Left lobe of liver (tissue), 2 donors: Measurements from ENCODE around the gene DOK6. TPM values are rescaled to one million over a fixed set of nuclear protein-coding genes. Genes with fewer than 3 reads are reported as not detected.

ENCODE experiments used
- ATAC-seq: fragments of 200-7000 bp; cut with Tn5 transposase; one replicate; pipeline ENCODE4 v1.9.1; 2020; ENCODE audit warnings: mild to moderate bottlenecking, moderate library complexity
- DNase-seq: peaks from one replicate; pipeline ENCODE4 v3.0.0-alpha.2; 2020; ENCODE audit warnings: low spot score
- total RNA-seq: library from RNA; stranded (reverse); gene quantifications from one replicate; pipeline ENCODE4 v1.2.1, GENCODE V29; 2021
- donor health status: DM: no; HTN: no; CAD: no; lungs with moderate emphysema.
- donor health status: DM: no; HTN: yes; CAD: no.

DOK6 gene
- total RNA-seq, 1 donor from 2014 or later: 2.4 TPM

DNA sequence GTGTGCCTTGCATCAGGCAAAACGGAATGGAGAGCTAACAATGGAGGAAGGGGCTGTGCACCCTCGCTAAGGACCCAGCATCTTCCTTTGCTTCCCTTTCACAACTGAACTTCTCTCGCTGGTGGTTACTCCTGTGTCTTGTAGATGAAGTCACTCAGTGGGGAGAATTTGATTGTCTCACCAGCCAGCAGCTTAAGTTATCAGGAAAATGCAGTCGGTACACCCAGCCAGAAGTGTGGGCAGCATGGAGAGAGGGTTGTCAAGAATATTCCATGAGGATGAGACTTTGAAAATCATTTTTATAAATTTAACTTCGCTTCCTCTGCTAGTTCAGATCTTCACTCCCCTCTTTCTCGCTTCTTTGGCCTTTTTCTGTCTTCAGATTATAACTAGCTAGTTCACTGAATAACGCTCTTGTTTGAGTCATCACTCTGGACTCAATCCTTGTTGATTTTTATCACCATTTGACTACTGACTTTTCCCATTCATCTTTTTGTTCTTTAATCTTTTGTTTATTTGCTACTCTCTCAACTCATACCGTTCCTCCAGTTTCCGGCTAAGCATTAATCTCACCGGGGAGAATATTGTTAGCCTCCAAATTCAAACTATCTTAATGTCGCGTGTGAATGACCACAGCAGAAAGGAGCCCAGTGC, 325.3 kb downstream of the DOK6 start:
- DNase-seq: no peak

DNA sequence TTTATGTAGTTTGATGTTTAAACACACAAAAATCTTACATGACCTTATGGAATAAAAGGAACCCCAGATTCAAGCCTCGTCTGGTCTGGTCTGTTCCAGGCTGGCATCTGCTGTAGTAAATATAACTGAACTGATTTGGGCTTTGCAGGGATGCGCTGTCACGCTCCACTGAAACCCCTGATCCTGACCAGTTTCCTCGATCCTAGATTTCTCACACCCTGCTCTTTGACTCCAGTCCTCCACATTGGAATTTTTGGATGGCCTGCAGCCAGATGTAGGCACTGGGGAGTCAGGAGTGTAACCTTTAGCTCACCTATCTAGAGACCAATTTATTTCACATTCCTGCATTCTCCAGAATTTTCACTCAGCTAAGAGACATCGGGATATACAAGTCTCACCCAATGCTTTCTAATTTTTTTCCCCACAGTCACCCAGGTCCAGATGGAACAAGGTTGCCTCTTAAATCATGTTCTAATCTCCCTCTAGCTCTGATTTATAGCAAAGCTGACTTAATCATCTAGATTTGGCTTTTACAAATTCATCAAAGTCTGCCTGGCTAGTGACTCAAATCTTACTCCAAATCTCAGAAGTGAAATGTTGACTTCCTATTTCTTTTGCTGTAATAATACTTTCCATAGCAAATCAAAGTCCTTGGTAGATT, 327.4 kb downstream of the DOK6 start:
- no peak for ATAC-seq
- DNase-seq: no peak

More for the DNA sequence above, 325.3 kb downstream of the DOK6 start:
- no peak for ATAC-seq

DNA sequence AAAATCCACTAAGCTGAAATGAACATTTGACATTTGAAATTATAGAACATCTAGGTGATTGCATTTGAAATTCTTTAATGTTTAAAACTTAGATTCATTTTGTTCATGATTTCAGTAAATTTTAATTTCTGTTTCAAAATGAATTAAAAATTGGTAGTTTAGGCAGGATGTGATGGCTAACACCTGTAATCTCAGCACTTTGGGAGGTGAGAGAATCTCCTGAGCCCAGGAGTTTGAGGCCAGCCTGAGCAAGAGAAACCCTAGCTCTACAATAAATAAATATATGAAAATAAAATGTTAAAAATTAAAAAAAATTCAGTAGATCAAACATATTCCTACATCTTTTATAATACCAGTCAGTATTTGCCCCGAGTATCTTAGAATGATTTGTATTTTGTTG, 330.0 kb downstream of the DOK6 start:
- no peak for ATAC-seq
- DNase-seq: no peak

DNA sequence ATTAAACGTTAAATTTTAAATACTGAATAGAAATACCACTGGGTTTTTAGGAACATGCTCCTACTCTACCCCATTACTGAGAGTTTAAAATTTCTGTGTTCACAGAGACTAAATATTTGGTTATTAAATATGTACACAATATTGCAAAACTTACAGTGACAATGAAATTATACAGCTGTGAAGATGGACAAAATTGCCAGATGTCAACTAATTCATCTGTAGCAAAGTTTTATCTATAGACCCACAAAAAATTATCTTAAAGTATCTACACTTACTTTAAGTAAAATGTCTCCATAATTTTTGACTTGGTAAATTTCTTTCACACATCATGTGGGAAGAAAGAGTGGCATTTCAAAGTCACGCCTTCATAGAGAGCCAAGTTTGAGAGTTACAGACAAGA, 333.8 kb downstream of the DOK6 start:
- DNase-seq: no peak
- no peak for ATAC-seq

DNA sequence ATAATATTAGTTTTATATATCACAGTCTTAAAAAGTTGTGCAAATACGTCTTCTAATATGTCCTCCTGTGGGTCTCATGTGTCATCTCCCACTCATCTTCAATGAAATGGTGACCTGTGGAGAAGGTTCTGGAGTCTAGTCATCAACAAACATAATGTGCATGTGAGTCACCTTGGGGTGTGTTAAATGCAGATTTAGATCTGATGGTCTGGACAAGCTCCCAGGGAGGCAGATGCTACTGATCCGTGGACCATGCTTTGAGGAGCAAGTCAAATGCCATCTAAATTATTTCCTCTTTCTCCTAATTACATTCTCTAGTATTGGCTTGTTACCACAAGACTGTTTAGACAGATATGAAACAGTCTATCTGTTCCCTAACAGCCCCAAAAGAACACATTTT, 336.0 kb downstream of the DOK6 start:
- DNase-seq: no peak
- ATAC-seq: no peak

DNA sequence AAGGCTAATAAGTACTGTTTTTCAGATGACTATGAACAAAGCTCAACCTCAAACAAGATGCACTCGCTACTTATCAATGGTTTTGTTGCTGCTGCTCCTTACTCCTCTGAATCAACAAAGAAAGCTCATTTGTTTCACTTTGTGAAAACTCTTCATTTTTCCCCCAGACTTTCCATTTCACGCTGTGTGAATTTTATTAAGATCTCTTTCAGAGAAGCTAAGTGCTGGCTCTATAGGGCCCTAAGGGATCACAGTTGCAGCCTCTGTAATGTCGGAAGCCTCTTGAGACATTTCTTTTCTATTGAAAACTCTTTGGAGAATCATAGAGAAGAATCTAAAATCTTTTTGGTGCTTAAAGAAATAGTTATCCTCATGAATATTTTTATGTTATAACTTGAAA, 337.2 kb downstream of the DOK6 start:
- no peak for ATAC-seq
- no peak for DNase-seq

DNA sequence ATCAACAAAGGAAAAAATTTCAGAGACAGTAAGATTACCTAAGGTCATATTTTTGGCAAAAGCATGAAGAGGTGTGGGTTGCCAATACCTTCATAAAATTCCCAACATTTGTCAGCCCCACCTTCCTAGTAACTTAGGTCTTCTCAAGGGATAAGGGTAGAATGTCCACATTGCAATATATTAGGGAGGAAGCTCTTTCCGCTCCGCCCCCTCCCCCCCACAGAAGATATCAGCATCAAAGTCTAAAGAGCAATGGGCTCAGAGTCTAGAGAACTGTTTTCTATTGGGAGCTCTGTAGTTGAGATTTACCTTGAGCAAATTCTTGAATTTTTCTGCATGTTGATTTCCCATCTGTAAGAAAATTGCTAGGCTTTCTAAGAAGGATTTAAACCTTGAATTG, 346.7 kb downstream of the DOK6 start:
- DNase-seq (no peak), ATAC-seq (no peak)

DNA sequence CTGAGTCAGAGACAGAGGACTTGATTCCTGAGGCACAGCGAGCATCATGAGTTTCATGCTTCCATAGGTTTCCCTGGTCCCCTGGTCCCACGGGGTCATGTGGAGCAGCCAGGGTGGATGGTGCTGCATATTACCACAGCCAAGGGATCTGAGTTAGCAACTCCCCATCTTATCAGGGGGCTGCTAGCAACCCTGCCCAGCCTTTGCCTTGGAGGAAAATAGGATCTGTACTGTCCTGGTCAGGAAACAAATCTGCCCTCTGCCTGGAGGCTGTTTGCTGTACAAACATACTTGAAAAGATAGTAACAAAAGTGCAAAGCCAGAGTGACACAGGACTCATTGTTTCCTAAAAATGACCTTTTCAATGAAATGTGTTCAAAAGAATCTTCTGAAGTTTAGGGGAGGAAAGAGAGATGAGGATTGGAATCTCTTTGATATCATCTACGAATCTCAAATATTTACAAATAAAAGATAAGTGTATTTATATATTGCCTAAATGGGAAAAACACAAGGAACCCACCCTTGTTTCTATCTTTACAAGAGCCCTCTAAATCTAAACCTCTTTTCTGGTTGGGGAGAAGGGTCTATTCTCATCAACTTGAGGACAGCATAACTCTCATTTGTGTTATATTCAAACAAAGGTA, 352.2 kb downstream of the DOK6 start:
- ATAC-seq (no peak), DNase-seq (no peak)

DNA sequence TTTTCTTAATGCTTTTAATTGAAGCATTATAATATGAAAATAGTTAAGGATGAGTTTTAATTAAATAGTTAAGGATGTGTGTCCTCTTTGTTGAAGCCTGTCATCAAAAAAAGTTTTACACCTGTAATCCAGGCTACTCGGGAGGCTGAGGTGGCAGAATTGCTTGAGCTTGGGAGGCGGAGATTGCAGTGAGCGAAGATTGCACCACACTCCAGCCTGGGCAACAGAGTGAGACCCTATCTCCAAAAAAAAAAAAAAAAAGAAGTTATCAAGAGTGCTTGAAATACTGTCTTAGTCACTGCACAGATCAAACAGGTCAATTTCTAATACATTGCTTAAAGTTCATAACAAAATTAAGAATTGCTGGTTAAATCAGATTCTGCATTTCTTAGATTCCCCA, 353.4 kb downstream of the DOK6 start:
- ATAC-seq (no peak), DNase-seq (no peak)

DNA sequence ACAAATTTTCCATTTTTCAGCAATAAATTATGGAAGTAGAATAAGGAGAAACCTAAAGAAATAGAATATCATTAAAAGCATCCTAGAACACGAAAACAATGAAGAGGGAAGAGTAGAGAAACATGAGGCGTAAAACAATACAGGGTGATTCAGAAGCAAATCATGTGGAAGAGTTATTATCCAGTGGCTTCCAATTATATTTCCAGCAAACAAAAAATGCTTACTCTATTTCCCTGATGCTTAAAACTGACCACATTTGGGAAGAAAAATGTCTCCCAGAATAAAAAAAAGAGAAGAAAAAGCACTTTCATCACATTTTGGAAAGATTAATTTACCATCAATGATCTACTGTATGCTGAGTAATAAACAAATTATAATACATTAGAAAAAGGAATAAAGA, 354.4 kb downstream of the DOK6 start:
- DNase-seq (no peak), ATAC-seq (no peak)

DNA sequence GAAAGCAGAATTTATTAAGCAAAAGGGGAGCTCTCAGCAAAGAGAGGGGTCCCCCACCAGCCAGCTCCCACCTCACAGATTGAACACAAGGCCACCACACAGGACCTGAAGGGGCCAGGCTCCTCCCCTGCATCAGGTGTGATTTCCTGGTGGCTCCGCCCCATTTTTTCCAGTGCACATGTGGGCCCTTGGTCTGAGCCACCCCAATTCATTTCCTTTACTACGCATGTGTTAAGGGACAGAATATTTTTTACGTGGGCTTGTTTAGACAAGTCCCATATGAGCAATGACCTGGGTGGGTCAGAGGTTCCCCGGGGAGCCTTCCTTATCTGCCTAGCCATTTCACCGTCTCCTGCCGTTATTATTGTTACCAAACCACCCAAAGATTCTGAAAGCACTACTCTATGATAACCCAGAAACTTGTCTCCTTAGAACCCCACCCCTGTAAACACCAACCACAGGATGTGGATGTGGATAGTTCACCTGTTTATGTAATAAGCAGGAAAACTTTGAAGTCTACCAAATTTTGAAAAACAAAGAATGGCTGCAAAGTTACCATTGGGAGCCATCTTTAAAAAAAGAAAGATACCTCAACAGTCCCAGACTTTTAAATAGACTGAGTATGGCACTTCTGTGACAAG, 355.3 kb downstream of the DOK6 start:
- ATAC-seq (no peak), DNase-seq (no peak)

DNA sequence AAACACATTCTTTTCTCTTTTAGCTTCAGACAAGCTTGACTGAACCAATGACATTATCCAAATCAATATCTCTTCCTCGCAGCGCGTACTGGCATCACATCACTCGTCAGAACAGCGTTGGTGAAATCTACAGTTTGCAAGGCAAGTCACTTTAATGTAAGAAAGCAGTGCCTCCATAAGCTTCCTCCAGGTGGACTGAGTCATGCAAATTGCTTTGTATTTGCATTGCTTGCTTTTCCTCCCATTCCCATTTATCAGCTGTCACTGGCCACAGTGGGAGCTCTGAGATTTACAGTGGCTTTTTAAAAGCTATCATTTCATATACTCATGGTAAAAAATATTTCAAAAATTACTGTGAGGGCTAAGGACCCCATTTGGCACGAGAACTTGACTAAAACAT, 357.0 kb downstream of the DOK6 start:
- ATAC-seq (no peak), DNase-seq (no peak)

DNA sequence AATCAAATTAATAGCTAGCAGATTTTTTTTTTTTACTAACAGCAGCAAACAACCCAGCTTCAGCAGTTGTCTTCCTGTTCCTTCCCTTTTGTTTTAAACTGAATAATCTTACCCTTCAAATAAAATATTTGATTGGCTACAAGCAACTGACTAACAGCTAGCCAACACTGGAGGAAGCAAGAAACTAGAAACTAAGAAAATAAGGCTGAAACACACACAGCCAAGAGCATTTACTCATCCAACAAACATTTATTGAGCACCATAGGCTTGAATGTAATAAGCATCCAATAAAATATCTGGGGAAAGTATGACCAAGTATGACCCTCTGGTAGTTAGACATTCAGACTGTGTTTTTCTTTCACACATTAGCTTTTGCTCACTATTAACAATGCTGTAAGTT, 357.8 kb downstream of the DOK6 start:
- DNase-seq (no peak), ATAC-seq (no peak)

DNA sequence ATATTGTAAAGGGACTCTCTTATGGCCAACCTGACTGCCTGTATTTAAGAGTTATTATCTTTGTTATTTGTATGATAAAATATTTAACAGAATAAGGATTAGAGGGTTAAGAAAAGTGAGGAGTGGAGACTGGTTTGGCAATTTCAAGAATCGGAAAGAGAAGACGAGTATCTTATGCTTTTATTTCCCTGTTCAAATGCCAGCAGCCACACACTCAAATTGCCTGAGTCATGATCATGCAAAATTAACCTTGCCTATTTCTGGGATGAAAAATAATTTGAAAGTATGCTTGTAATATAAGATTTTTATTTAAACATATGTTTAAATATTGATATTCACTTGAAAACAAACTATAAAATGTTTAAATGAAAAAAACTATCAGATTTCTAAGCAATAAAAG, 358.4 kb downstream of the DOK6 start:
- DNase-seq: no peak
- ATAC-seq: no peak

DNA sequence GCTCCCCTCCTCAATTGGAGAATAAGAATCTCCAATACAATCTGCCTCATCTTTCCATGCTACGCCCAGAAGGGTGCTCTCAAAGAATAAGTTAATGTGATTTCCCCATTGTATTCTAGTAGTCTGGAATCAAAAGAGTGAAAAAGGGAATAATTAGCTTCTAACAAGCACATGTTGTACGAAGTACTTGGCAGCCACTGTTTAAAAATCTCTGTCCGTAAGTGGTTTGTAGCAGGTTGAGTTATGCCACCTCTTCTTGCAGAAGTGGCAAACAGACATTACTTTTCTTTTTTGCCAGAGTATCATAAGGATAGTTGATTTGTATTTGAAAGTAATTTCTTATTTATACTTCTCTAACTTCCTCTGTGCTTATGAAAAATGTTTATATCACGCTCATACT, 362.3 kb downstream of the DOK6 start:
- ATAC-seq (no peak), DNase-seq (no peak)

DNA sequence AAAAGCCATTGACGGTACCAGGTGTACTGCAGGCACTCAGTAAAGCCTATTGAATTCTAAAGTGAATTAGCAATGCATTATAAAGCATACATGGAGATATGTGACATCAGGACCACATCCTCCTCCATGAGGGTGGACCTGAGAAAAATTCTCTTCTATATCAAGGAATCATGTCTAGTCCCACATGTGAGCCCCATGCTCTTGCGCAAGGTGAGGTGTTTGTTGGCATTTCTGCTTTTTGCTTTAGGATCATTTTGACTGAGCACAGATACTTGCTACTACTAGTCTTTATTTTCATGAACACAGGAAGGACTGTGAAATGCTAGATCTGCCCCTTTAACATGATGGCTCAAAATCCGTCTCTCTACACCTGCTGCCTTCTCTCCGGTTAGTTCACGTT, 363.1 kb downstream of the DOK6 start:
- no peak for DNase-seq

DNA sequence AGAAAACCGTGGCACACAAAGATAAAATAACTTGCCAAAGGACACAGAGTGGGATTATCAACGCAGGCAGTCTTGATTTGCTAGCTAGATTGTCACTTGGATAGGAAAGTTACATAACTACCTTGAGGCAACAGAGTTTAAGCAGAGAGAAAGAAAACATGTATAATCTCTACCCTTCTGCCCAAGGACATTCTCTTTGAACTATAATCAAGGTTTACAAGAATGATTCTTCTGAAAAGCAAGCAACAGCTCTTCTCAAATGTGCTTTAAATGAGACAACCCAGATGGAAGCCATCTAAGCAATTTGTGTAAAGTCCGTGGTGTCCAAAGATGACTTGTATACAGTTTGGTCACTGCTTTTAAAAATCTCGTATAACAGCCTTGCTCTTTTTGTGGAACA, 369.6 kb downstream of the DOK6 start:
- ATAC-seq (no peak), DNase-seq (no peak)

More for the DNA sequence above, 363.1 kb downstream of the DOK6 start:
- ATAC-seq: no peak

DNA sequence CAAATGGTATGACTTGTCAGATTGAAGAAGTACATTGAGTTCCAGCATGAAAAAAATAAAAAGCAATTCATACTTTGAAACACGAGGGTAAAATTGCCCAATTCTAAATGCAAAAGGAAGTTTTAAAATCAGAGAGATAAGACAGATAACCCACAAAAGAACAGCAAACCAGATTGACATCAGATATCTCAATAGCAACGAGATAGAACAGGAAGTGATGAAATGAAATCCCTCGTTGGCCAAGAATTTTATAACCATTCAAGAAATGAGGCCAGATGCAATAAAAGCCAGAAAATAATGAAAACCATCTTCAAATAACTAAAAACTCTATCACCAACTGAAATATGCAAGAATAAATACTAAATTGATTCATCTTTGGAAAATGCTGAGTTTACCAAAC, 374.1 kb downstream of the DOK6 start:
- DNase-seq (no peak), ATAC-seq (no peak)

DNA sequence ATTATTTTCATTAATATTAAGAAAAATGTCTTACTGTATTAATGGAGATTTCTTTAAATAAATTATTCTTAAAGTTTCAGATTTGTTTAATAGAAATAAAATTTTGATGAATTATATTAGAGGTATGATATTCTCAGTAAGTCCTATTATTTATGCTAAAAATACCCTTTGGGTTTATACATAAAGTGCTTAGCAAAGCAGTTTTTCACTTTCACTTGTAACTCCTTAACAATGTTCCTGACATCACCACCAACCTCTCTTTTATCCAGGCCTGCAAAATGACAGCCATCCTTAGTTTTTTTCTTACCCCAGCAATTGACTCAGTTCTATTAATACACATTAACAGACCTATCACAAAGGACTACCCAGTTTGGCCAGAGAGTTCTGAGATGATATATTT, 376.6 kb downstream of the DOK6 start:
- DNase-seq (no peak), ATAC-seq (no peak)

DNA sequence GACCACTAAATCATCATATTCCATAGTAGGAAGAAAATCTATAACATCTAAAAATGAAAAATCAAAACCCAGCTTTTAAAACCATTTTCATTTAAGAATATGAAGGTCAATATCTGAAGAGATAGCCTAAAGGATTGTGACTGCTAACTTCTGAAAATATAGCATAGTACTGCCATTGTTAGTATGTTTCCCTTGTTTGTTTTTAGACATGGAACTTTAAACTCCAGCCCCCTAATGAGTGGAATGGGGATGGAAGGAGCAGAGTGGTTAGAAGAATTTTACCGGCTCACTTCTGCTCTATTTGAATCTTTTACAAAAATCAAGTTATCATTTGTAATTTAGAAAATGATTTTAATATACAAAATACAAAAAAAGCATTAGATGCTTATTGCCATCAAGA, 378.0 kb downstream of the DOK6 start:
- DNase-seq: no peak
- ATAC-seq: no peak

DNA sequence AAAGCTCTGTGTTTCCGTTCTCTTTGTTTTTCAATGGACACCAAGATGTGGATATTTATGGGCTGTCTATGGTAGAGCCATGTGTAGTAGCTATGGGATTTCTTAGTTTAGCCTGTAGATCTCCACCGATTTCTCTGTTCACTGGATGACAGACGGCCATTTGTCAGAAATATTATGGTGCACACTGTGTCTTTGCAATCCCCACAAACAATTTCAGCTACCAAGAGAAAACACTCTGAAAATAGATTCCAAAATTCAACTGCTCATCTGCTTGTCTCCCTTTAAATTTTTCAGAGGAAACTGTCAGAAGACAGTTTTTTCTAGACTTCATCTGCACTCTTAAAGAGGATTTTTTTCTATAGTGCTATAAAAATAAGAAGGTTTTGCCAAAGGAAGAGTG, 380.2 kb downstream of the DOK6 start:
- ATAC-seq: no peak
- DNase-seq: no peak

DNA sequence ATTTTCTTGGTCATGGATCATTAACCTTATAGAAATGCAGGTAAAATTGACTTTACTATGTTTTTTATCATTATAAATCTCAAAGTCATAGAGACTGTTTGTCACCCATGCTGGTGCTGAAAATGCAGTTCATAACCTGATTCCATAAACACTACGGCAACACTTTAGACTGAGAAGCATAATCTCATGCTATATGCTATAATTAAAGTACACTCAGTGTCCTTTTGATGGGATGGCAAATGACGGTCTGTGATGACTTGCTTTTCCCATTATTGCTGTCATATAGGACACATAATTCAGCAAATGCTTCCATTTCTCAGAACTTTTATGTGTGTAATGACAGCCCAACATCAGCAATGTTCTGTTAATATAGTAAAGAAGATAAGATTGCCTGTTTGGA, 384.1 kb downstream of the DOK6 start:
- ATAC-seq (no peak), DNase-seq (no peak)
